GM13977 (cell line): Measurements from ENCODE around the gene COL6A2.
A peak's percentile ranks its signal among the peaks of the same experiment; 100 is the strongest.

ENCODE experiments used
- DNase-seq: peaks from one replicate; pipeline ENCODE4 v3.0.0; 2012; ENCODE audit warnings: low spot score
- CTCF ChIP-seq: IDR thresholded peaks from 2 replicates; pipeline ENCODE4 v1.5.1; 2012; ENCODE audit warnings: mild to moderate bottlenecking, control low read depth; ENCODE audit not compliant: insufficient read depth; ENCODE audit errors: extremely low read depth, missing control alignments
- in situ Hi-C: fragments of 300-500 bp; cut with MboI; formaldehyde crosslinking; loops from one replicate; pipeline ENCODE4 v1.12.0; 2022; ENCODE audit warnings: low sequenced_read_pairs, low pct_unique_long_range_greater_than_20kb, mixed read lengths, inconsistent platforms; ENCODE audit not compliant: unreplicated experiment

Gene COL6A2

GRCh38 chr21:46097336-46098293, at the start of gene COL6A2:
Gene COL6A2 (plus strand): TSS chr21:46098112.
- no peak for TF ChIP-seq CTCF
- DNase-seq: peak; percentile 73
- in situ Hi-C loops: no loop called here

GRCh38 chr21:46048926-46049889, 48.7 kb upstream of the COL6A2 start:
- no peak for DNase-seq
- in situ Hi-C loops: no loop called here

GRCh38 chr21:46049890-46050667, 47.8 kb upstream of the COL6A2 start:
- TF ChIP-seq CTCF: no peak
- DNase-seq: no peak
- in situ Hi-C loops: no loop called here

More at GRCh38 chr21:46048926-46049889, 48.7 kb upstream of the COL6A2 start:
- no peak for TF ChIP-seq CTCF

- no peak for DNase-seq
- no peak for TF ChIP-seq CTCF
- in situ Hi-C loops: no loop called here
Measured at GRCh38 chr21:46050668-46051378, 47.1 kb upstream of the COL6A2 start.

- no peak for TF ChIP-seq CTCF
- in situ Hi-C loops: no loop called here
- DNase-seq: no peak
Measured at GRCh38 chr21:46051379-46051770, 46.5 kb upstream of the COL6A2 start.
